Loucy (cell line): ENCODE data around the gene HRH3.

Experiments
- H2AFZ ChIP-seq: fragments of 200-600 bp; sonication (generic); 2 replicates; pipeline ENCODE4 v1.6.0; 2016; ENCODE audit warnings: antibody characterized with exemption, mild to moderate bottlenecking, low read length, moderate library complexity
- H3F3A ChIP-seq: fragments of 200-600 bp; 2 replicates; pipeline ENCODE4 v1.6.0; 2016; ENCODE audit warnings: antibody characterized with exemption, low read depth, mild to moderate bottlenecking
- H3K27me3 ChIP-seq: fragments of 200-600 bp; sonication (generic); 2 replicates; pipeline ENCODE4 v1.6.1; 2014; ENCODE audit warnings: low read length, mild to moderate bottlenecking; ENCODE audit not compliant: insufficient read depth, poor library complexity, severe bottlenecking
- H3K36me3 ChIP-seq: fragments of 200-600 bp; sonication (generic); 2 replicates; pipeline ENCODE4 v1.6.1; 2016; ENCODE audit warnings: low read length; ENCODE audit not compliant: insufficient read depth
- H3K4me1 ChIP-seq: fragments of 200-600 bp; sonication (generic); 2 replicates; pipeline ENCODE4 v1.5.1; 2014; ENCODE audit warnings: low read length, mild to moderate bottlenecking; ENCODE audit not compliant: insufficient read depth, poor library complexity, severe bottlenecking
- H3K4me2 ChIP-seq: fragments of 200-600 bp; sonication (generic); 2 replicates; pipeline ENCODE4 v1.6.0; 2014; ENCODE audit warnings: antibody characterized with exemption, low read length, low read depth, mild to moderate bottlenecking; ENCODE audit not compliant: poor library complexity, severe bottlenecking
- H3K4me3 ChIP-seq: fragments of 200-600 bp; sonication (generic); 2 replicates; pipeline ENCODE4 v1.5.1; 2014; ENCODE audit warnings: low read length, mild to moderate bottlenecking, mixed read lengths; ENCODE audit not compliant: poor library complexity, severe bottlenecking
- H3K79me2 ChIP-seq: fragments of 200-600 bp; sonication (generic); 2 replicates; pipeline ENCODE4 v1.6.1; 2014; ENCODE audit warnings: low read length; ENCODE audit not compliant: insufficient read depth
- H3K9ac ChIP-seq: fragments of 200-600 bp; sonication (generic); 2 replicates; pipeline ENCODE4 v1.6.0; 2014; ENCODE audit warnings: mild to moderate bottlenecking, low read depth, low read length, moderate library complexity; ENCODE audit not compliant: poor library complexity, severe bottlenecking
- H3K9me2 ChIP-seq: fragments of 200-600 bp; sonication (generic); replicated peaks from 2 replicates; pipeline ENCODE4 v1.6.1; 2016; ENCODE audit warnings: low read depth, low read length, mixed read lengths
- H3K9me3 ChIP-seq: fragments of 200-600 bp; sonication (generic); 2 replicates; pipeline ENCODE4 v1.6.1; 2014; ENCODE audit warnings: mild to moderate bottlenecking, antibody characterized with exemption, low read length, low read depth; ENCODE audit not compliant: insufficient read depth
- H4K20me1 ChIP-seq: fragments of 200-600 bp; sonication (generic); 2 replicates; pipeline ENCODE4 v1.6.0; 2014; ENCODE audit warnings: antibody characterized with exemption, low read length, mild to moderate bottlenecking; ENCODE audit not compliant: insufficient read depth, poor library complexity, severe bottlenecking
- EZH2phosphoT487 ChIP-seq: fragments of 200-600 bp; IDR thresholded peaks from 2 replicates; pipeline ENCODE4 v1.6.1; 2018; ENCODE audit warnings: antibody characterized with exemption, mild to moderate bottlenecking, moderate library complexity, borderline replicate concordance
- TF ChIP-seq, protein P1 (sequence below): fragments of 200-600 bp; sonication (generic); conservative IDR thresholded peaks from 2 replicates; pipeline ENCODE4 v1.5.1; 2014; ENCODE audit warnings: mild to moderate bottlenecking, antibody characterized with exemption, low read length

Gene HRH3

GRCh38 chr20:62252342-62252966, 32.4 kb upstream of the HRH3 start:
- Histone ChIP-seq H3K36me3 (peaks cover 16% of the 10 kb centered on the region; the same call in 1 of the 2 replicates), H3K9me2 (no peaks in the 10 kb centered on the region), H3K4me3 (no peak overlapping the region), H4K20me1 (peaks cover 42% of the 10 kb centered on the region), H3K4me1 (peaks cover 5% of the 10 kb centered on the region), H3K9me3 (no peaks in the 10 kb centered on the region), H2AFZ (no peak overlapping the region), H3F3A (no peaks in the 10 kb centered on the region), H3K27me3 (no peaks in the 10 kb centered on the region), H3K9ac (no peak overlapping the region), H3K4me2 (no peak overlapping the region), H3K79me2 (peaks cover 87% of the 10 kb centered on the region)
- TF ChIP-seq, protein P1, sequence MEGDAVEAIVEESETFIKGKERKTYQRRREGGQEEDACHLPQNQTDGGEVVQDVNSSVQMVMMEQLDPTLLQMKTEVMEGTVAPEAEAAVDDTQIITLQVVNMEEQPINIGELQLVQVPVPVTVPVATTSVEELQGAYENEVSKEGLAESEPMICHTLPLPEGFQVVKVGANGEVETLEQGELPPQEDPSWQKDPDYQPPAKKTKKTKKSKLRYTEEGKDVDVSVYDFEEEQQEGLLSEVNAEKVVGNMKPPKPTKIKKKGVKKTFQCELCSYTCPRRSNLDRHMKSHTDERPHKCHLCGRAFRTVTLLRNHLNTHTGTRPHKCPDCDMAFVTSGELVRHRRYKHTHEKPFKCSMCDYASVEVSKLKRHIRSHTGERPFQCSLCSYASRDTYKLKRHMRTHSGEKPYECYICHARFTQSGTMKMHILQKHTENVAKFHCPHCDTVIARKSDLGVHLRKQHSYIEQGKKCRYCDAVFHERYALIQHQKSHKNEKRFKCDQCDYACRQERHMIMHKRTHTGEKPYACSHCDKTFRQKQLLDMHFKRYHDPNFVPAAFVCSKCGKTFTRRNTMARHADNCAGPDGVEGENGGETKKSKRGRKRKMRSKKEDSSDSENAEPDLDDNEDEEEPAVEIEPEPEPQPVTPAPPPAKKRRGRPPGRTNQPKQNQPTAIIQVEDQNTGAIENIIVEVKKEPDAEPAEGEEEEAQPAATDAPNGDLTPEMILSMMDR = no peak
- TF ChIP-seq EZH2phosphoT487 = no peak

DNA sequence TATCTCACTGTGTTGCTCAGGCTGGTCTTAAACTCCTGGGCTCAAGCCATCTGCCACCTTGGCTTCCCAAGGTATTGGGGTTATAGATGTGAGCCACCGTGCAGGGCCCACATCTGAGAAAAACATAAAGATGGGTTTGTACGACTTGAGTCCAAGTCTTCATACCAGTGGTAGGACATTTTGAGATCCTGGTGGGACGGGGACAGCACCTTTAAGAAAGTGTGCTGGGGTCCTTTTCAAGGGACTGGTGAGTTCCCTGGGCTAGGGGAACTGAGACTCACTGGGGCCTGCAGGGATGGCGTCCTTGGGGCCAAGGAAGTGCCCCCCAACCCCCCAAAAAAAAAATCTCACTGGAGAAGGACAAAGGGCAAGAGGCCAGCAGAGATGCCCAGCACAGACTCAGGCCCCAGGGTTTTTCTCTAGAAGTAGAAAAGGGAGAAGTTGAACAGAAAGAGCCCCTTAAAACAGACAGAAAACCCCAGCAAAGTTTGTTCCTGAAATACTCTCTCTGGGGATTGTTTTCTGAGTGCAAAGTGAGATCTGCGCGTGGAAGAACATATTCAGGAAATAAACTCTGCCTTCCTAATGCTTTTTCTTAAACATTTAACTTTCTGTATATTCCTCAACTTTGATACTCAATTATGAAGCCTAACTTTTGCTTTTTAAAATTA, 28.9 kb upstream of the HRH3 start:
- H3K4me1 ChIP-seq = peaks cover 22% of the 10 kb centered on the region
- H3K27me3 ChIP-seq = no peaks in the 10 kb centered on the region
- H3K4me3 ChIP-seq = no peak overlapping the region
- no peak overlapping the region for H3K9ac ChIP-seq
- peaks cover 62% of the 10 kb centered on the region for H4K20me1 ChIP-seq
- H3K36me3 ChIP-seq = no peaks in the 10 kb centered on the region; the same call in 1 of the 2 replicates
- no peaks in the 10 kb centered on the region for H3K9me2 ChIP-seq
- no peak for TF ChIP-seq EZH2phosphoT487
- TF ChIP-seq, protein P1 = no peak
- no peak overlapping the region for H3K4me2 ChIP-seq
- H2AFZ ChIP-seq = no peak overlapping the region
- no peaks in the 10 kb centered on the region for H3K9me3 ChIP-seq
- H3K79me2 ChIP-seq = peaks cover 90% of the 10 kb centered on the region
- no peaks in the 10 kb centered on the region; the same call in 1 of the 2 replicates for H3F3A ChIP-seq

DNA sequence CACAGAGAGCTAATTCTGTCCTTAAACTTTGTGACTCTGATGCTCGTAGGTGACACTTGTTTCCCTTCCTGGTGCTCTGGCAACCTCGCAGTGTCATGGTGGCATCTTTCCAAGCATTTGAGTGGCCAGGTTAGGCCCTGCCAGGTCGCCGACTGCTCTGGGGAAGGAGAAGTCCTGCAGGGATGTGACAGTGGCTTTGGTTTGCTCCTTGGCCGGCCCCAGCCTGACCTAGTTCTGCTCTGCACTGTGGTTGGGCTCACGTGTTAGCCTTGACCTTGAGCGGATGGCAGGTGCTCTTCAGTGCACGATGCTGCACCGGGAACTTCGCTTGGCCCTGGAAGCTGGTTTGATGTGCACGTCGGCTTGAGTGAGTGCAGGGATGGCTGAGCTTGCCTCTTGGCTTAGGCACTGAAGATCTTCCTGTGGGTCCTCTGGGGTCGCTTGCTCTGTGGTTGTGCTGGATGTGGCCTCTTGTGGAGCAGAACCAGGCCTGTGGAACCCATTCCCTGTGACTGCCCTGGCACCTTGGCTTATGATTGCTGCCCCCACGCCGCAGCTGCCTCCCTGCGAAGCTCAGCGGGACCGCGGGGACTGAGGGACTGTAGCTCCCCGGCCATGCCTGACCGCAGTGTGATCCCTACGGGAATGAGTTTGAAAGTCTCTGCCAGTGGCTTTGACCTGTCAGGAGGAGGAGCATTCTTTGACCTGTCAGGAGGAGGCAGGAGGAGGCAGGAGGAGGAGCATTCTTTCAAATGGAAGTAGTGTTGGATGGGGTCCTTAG, 27.0 kb upstream of the HRH3 start:
- Histone ChIP-seq H3K9ac (no peak overlapping the region), H3F3A (no peaks in the 10 kb centered on the region; the same call in 1 of the 2 replicates), H3K36me3 (no peaks in the 10 kb centered on the region), H3K4me3 (no peak overlapping the region), H3K4me1 (peaks cover 40% of the 10 kb centered on the region), H4K20me1 (peaks cover 70% of the 10 kb centered on the region), H3K4me2 (no peak overlapping the region), H3K9me3 (no peaks in the 10 kb centered on the region), H2AFZ (no peak overlapping the region), H3K9me2 (no peaks in the 10 kb centered on the region), H3K27me3 (no peaks in the 10 kb centered on the region), H3K79me2 (peaks cover 92% of the 10 kb centered on the region)
- no peak for TF ChIP-seq EZH2phosphoT487
- TF ChIP-seq, protein P1 = no peak
